Measurements from ENCODE around the gene SPTAN1.
"Not testable (repeated sequence)": the region's sequence is repeated elsewhere in the genome, so short reads cannot be mapped to it uniquely, and the experiment has no call there.

DNA sequence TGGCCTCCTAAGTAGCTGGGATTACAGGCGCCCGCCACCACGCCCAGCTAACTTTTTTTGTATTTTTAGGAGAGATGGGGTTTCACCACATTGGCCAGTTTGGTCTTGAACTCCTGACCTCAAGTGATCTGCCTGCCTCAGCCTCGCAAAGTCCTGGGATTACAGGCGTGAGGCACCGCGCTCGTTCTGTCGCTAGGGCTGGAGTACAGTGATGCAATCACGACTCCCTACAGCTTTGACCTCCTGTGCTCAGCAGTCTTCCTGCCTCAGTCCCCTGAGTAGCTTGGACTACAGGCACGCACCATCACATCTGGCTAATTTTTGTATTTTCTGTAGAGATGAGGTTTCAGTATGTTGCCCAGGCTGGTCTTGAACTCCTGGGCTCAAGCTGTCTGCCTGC, 34.5 kb downstream of the SPTAN1 start:
- not testable (repeated sequence) for TF ChIP-seq CREB1 (CRISPR knock-in tag; IDR thresholded peaks at IDR 0.05; ENCODE audit: low read depth); POLR2AphosphoS5 (IDR thresholded peaks at IDR 0.05; ENCODE audit: low read depth); EZH2 (IDR thresholded peaks at IDR 0.05; ENCODE audit: low read depth, unreplicated experiment); EZH2phosphoT487 (IDR thresholded peaks at IDR 0.05; ENCODE audit: unreplicated experiment); JUNB (IDR thresholded peaks at IDR 0.05; ENCODE audit: unreplicated experiment); STAT1 (IDR thresholded peaks at IDR 0.05; ENCODE audit: unreplicated experiment); ZNF331 (CRISPR knock-in tag; IDR thresholded peaks at IDR 0.05; ENCODE audit: low read depth)
- TF ChIP-seq, protein P1, sequence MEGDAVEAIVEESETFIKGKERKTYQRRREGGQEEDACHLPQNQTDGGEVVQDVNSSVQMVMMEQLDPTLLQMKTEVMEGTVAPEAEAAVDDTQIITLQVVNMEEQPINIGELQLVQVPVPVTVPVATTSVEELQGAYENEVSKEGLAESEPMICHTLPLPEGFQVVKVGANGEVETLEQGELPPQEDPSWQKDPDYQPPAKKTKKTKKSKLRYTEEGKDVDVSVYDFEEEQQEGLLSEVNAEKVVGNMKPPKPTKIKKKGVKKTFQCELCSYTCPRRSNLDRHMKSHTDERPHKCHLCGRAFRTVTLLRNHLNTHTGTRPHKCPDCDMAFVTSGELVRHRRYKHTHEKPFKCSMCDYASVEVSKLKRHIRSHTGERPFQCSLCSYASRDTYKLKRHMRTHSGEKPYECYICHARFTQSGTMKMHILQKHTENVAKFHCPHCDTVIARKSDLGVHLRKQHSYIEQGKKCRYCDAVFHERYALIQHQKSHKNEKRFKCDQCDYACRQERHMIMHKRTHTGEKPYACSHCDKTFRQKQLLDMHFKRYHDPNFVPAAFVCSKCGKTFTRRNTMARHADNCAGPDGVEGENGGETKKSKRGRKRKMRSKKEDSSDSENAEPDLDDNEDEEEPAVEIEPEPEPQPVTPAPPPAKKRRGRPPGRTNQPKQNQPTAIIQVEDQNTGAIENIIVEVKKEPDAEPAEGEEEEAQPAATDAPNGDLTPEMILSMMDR (conservative IDR thresholded peaks at IDR 0.05; ENCODE audit: low read depth in 2 of 2), result not testable (repeated sequence)
- TF ChIP-seq, protein P2, sequence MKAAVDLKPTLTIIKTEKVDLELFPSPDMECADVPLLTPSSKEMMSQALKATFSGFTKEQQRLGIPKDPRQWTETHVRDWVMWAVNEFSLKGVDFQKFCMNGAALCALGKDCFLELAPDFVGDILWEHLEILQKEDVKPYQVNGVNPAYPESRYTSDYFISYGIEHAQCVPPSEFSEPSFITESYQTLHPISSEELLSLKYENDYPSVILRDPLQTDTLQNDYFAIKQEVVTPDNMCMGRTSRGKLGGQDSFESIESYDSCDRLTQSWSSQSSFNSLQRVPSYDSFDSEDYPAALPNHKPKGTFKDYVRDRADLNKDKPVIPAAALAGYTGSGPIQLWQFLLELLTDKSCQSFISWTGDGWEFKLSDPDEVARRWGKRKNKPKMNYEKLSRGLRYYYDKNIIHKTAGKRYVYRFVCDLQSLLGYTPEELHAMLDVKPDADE (IDR thresholded peaks at IDR 0.05), result not testable (repeated sequence)
- TF ChIP-seq, protein P3, sequence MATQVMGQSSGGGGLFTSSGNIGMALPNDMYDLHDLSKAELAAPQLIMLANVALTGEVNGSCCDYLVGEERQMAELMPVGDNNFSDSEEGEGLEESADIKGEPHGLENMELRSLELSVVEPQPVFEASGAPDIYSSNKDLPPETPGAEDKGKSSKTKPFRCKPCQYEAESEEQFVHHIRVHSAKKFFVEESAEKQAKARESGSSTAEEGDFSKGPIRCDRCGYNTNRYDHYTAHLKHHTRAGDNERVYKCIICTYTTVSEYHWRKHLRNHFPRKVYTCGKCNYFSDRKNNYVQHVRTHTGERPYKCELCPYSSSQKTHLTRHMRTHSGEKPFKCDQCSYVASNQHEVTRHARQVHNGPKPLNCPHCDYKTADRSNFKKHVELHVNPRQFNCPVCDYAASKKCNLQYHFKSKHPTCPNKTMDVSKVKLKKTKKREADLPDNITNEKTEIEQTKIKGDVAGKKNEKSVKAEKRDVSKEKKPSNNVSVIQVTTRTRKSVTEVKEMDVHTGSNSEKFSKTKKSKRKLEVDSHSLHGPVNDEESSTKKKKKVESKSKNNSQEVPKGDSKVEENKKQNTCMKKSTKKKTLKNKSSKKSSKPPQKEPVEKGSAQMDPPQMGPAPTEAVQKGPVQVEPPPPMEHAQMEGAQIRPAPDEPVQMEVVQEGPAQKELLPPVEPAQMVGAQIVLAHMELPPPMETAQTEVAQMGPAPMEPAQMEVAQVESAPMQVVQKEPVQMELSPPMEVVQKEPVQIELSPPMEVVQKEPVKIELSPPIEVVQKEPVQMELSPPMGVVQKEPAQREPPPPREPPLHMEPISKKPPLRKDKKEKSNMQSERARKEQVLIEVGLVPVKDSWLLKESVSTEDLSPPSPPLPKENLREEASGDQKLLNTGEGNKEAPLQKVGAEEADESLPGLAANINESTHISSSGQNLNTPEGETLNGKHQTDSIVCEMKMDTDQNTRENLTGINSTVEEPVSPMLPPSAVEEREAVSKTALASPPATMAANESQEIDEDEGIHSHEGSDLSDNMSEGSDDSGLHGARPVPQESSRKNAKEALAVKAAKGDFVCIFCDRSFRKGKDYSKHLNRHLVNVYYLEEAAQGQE (IDR thresholded peaks at IDR 0.05; ENCODE audit: unreplicated experiment), result not testable (repeated sequence)
- TF ChIP-seq, protein P4, sequence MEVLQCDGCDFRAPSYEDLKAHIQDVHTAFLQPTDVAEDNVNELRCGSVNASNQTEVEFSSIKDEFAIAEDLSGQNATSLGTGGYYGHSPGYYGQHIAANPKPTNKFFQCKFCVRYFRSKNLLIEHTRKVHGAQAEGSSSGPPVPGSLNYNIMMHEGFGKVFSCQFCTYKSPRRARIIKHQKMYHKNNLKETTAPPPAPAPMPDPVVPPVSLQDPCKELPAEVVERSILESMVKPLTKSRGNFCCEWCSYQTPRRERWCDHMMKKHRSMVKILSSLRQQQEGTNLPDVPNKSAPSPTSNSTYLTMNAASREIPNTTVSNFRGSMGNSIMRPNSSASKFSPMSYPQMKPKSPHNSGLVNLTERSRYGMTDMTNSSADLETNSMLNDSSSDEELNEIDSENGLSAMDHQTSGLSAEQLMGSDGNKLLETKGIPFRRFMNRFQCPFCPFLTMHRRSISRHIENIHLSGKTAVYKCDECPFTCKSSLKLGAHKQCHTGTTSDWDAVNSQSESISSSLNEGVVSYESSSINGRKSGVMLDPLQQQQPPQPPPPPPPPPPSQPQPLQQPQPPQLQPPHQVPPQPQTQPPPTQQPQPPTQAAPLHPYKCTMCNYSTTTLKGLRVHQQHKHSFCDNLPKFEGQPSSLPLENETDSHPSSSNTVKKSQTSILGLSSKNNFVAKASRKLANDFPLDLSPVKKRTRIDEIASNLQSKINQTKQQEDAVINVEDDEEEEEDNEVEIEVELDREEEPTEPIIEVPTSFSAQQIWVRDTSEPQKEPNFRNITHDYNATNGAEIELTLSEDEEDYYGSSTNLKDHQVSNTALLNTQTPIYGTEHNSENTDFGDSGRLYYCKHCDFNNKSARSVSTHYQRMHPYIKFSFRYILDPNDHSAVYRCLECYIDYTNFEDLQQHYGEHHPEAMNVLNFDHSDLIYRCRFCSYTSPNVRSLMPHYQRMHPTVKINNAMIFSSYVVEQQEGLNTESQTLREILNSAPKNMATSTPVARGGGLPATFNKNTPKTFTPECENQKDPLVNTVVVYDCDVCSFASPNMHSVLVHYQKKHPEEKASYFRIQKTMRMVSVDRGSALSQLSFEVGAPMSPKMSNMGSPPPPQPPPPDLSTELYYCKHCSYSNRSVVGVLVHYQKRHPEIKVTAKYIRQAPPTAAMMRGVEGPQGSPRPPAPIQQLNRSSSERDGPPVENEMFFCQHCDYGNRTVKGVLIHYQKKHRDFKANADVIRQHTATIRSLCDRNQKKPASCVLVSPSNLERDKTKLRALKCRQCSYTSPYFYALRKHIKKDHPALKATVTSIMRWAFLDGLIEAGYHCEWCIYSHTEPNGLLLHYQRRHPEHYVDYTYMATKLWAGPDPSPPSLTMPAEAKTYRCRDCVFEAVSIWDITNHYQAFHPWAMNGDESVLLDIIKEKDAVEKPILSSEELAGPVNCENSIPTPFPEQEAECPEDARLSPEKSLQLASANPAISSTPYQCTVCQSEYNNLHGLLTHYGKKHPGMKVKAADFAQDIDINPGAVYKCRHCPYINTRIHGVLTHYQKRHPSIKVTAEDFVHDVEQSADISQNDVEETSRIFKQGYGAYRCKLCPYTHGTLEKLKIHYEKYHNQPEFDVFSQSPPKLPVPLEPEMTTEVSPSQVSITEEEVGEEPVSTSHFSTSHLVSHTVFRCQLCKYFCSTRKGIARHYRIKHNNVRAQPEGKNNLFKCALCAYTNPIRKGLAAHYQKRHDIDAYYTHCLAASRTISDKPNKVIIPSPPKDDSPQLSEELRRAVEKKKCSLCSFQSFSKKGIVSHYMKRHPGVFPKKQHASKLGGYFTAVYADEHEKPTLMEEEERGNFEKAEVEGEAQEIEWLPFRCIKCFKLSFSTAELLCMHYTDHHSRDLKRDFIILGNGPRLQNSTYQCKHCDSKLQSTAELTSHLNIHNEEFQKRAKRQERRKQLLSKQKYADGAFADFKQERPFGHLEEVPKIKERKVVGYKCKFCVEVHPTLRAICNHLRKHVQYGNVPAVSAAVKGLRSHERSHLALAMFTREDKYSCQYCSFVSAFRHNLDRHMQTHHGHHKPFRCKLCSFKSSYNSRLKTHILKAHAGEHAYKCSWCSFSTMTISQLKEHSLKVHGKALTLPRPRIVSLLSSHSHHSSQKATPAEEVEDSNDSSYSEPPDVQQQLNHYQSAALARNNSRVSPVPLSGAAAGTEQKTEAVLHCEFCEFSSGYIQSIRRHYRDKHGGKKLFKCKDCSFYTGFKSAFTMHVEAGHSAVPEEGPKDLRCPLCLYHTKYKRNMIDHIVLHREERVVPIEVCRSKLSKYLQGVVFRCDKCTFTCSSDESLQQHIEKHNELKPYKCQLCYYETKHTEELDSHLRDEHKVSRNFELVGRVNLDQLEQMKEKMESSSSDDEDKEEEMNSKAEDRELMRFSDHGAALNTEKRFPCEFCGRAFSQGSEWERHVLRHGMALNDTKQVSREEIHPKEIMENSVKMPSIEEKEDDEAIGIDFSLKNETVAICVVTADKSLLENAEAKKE (CRISPR knock-in tag; IDR thresholded peaks at IDR 0.05), result not testable (repeated sequence)
